AG09309 (cell line): ENCODE data around the gene ANO9.

ENCODE experiments used
- DNase-seq: peaks from one replicate; pipeline ENCODE4 v3.0.0-alpha.2; 2010; ENCODE audit warnings: low read depth
- H3K4me3 ChIP-seq: 2 replicates; pipeline ENCODE4 v1.5.1; 2011; ENCODE audit warnings: mild to moderate bottlenecking, low read depth, low read length, moderate library complexity; ENCODE audit not compliant: control insufficient read depth
- TF ChIP-seq, protein P1 (sequence below): IDR thresholded peaks from 2 replicates; pipeline ENCODE4 v1.5.1; 2011; ENCODE audit warnings: mild to moderate bottlenecking, low read depth, low read length, inconsistent platforms; ENCODE audit not compliant: insufficient read depth, control insufficient read depth; ENCODE audit errors: missing control alignments

Gene ANO9

DNA sequence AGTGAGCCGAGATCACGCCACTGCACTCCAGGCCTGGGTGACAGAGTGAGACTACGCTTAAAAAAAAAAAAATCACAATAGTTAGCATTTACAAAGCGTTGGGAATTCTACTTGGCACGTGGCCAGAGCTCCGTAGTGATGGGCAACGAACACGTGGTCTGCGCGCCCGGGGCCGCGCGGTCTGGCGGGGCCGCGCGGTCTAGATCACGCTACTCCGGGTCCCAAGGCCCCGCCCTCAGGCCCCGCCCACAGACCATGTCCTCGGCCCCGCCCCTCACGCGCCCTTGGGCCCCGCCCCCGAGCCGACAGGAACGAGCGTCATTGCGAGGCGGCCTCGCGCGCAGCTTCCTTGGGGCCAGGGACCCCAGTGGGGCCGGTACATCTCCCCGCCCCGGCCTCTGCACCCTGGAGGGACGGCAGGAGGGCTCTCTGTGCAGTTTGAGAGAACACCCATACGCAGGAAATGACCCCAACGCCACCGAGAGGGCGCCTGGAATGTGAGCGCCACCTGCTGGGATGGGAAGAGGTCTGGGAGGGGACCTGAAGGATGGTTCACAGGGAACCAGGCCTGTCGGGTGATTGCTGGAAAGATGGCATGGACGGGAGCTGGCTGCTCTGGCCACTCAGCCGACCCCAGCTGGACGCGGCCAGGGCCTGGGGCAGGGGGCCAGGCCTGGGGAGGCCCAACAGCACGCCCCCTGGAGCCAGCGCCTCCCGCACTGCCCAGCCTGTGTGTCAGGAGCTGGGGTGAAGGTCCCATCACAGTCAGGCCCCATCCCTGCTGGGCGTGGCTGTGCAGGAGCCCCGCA is 6.3 kb upstream of the ANO9 start:
- H3K4me3 ChIP-seq, result peak overlapping the region; percentile 86
- DNase-seq, result peak; percentile 34
- TF ChIP-seq, protein P1, sequence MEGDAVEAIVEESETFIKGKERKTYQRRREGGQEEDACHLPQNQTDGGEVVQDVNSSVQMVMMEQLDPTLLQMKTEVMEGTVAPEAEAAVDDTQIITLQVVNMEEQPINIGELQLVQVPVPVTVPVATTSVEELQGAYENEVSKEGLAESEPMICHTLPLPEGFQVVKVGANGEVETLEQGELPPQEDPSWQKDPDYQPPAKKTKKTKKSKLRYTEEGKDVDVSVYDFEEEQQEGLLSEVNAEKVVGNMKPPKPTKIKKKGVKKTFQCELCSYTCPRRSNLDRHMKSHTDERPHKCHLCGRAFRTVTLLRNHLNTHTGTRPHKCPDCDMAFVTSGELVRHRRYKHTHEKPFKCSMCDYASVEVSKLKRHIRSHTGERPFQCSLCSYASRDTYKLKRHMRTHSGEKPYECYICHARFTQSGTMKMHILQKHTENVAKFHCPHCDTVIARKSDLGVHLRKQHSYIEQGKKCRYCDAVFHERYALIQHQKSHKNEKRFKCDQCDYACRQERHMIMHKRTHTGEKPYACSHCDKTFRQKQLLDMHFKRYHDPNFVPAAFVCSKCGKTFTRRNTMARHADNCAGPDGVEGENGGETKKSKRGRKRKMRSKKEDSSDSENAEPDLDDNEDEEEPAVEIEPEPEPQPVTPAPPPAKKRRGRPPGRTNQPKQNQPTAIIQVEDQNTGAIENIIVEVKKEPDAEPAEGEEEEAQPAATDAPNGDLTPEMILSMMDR, result peak; percentile 94

DNA sequence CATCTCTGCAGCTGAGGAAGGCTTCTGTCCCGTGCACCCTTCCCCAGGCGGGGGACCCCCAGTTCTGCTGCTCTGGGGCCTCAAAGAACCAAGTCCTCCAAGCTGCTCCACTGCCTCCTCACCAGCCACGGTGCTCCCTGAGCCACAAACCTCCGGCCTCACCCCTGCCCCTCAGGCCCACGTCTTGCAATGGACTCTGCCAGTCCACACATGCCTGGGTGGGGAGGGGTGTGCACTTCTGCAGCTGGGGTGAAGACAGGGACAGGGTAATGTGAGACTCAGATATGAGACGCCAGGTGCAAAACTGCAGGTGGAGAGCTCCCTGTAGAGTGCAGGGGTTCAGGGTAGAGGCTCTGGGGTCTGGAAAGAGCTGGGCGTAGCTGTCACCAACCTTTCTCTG is 5.1 kb upstream of the ANO9 start:
- H3K4me3 ChIP-seq, result no peak overlapping the region
- DNase-seq, result no peak
- TF ChIP-seq, protein P1, result no peak

DNA sequence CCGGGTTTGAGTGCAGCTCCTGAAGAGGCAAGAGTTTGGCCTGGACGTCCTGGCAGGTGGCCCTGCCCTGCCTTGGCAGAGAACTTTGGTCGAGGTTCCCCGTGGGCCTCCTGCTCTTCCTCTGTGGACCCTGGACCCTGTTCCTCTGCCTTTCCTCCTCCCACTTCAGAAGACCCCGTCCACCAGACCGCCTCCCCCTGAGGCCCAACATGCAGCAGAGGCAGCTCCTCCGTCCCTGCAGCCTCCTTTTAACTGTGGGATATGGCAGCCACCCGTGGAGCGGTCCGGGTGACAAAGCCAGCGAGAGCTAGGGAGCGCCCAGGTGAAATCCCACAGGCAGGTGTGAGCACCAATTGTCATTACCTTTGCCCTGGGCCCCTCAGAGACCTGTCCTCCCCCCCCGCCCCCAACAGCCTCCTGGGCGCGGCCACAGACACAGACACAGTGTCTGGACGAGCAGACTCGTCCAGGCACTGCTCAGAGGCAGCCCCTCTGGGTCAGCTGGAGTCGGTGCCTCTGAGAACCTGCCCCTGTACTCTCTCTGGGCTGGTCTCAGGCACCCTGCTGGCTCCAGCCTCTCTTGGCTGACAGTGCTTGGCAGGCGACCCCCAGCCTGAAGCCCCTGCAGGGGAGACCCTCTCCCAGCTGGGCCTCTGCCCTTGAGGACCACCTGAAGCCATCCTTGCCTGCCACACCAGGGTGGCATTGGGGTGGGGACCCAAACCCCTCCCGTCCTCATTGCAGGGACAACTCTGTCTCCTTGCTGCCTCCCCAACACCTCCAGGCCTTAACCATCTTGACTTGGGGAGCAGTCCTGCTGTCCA is 4.2 kb upstream of the ANO9 start:
- H3K4me3 ChIP-seq, result no peak overlapping the region
- TF ChIP-seq, protein P1, result no peak
- no peak for DNase-seq

DNA sequence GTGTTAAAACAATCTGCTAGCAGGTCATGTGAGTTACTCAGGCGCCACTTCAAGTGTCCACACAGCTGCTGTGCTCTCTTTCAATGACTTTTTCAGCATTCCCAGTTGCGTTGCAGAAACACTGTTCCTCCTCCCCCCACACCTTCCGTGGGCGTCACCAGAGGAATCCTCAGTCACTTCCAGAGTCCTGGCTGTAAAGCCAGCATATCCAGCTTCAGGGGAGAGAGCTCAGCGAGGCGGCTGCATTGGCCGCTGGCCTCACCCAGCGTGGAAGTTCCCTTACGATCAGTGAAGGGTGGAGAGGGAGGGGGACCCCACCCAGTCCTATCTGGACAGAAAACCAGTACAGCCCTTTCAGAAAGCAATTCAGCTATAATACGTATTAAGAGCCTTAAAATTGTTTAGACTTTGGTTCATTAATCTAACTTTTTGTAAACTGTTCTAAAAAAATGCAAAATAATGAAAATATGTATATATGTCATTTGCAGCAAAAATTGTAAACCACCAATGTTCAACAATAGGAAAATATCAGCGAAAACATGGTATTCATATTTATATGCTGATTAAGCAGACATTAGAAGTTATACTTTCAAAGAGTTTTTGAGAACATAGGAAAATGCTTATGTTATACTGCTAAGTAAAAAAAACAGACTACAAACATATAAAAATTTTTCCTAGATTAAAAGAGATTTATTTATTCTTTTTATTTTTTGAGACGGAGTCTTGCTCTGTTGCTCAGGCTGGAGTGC is 2.8 kb upstream of the ANO9 start:
- TF ChIP-seq, protein P1, result no peak
- no peak overlapping the region for H3K4me3 ChIP-seq
- no peak for DNase-seq

DNA sequence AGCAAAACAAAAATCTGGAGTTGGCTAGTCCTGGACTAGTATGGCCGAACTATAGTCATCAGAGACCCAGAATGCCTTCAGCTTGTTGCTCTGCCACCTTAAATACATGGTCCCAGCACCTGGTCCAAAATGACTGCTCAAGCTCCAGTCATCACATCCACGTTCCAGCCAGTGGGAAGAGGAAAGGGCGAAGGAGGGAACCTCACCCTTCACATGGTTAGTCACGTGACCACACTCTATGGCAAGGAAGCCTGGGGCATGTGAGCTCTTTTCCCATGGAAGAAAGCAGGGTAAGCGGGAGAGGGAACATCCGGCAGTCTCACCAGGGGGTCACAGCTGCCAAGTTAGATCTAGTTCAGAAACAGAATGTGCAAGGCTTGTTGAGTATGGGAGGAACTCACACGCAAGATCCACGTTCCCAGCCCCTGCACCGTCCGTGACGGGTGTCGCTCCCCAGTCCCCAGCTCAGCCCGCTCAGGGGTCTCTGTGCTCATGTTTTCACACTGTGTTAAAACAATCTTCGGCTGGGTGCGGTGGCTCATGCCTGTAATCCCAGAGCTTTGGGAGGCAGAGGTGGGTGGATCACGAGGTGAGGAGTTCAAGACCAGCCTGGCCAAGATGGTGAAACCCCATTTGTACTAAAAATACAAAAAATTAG is 1.9 kb upstream of the ANO9 start:
- TF ChIP-seq, protein P1, result no peak
- H3K4me3 ChIP-seq, result no peak overlapping the region
- DNase-seq, result no peak

DNA sequence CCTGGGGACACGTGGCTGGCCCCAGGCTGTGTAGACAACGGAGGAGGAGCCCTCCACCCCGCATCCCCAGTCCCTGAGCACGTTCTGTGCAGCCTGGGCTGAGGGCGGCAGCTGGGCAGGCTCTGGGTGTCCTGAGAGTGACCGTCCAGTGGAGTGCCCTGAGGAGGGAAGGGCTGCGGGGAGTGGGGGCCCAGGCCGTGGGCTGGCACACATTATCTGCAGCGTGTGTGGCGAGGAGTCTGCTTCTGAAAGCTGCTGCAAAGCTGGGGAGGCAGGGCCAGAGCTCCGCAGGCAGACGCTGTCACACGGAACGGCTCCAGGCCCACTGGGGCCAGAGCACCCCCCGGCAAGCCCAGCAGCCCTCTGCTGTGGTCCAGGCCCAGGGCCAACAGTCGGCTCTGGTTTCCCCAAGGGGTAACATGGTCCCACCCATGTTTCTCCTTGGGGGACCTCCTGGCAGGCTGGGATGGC is 835 bp upstream of the ANO9 start:
- DNase-seq, result no peak
- TF ChIP-seq, protein P1, result no peak
- H3K4me3 ChIP-seq, result no peak overlapping the region
